Neural cell (in vitro differentiated cells): ENCODE measurements around the gene TMC1. TPM values are rescaled to one million over a fixed set of nuclear protein-coding genes. Genes with fewer than 3 reads are reported as not detected.

Experiments
- H2AFZ ChIP-seq: fragments of 200-600, 300-800 bp; sonication (generic), shearing (Covaris generic); 2 replicates; pipeline ENCODE4 v1.6.0; 2014; ENCODE audit warnings: low read depth, mild to moderate bottlenecking, antibody characterized with exemption, low read length, moderate library complexity
- H3F3A ChIP-seq: fragments of 200-600 bp; shearing (Covaris generic); 2 replicates; pipeline ENCODE4 v1.6.1; 2016; ENCODE audit warnings: mild to moderate bottlenecking, moderate library complexity, mixed read lengths, antibody characterized with exemption, low read length; ENCODE audit not compliant: insufficient read depth, poor library complexity, severe bottlenecking
- H3K27ac ChIP-seq: fragments of 200-600, 300-800 bp; sonication (generic), shearing (Covaris generic); 2 replicates; pipeline ENCODE4 v1.5.1; 2014; ENCODE audit warnings: mild to moderate bottlenecking, low read length, moderate library complexity
- H3K27me3 ChIP-seq: fragments of 300-800, 200-600 bp; sonication (generic), shearing (Covaris generic); 2 replicates; pipeline ENCODE4 v1.6.0; 2014; ENCODE audit warnings: mild to moderate bottlenecking, low read depth, low read length, moderate library complexity; ENCODE audit not compliant: insufficient read depth
- H3K36me3 ChIP-seq: fragments of 300-800, 200-600 bp; sonication (generic), shearing (Covaris generic); 2 replicates; pipeline ENCODE4 v1.5.1; 2014; ENCODE audit warnings: mild to moderate bottlenecking, antibody characterized with exemption, low read length, moderate library complexity; ENCODE audit not compliant: insufficient read depth
- H3K4me2 ChIP-seq: fragments of 300-800, 200-600 bp; sonication (generic), shearing (Covaris generic); 2 replicates; pipeline ENCODE4 v1.6.0; 2014; ENCODE audit warnings: mild to moderate bottlenecking, low read length
- H3K4me3 ChIP-seq: fragments of 300-800, 200-600 bp; sonication (generic), shearing (Covaris generic); 2 replicates; pipeline ENCODE4 v1.5.1; 2014; ENCODE audit warnings: mild to moderate bottlenecking, low read length, moderate library complexity
- H3K79me2 ChIP-seq: fragments of 200-600 bp; shearing (Covaris generic); replicated peaks from 2 replicates; pipeline ENCODE4 v1.6.0; 2014; ENCODE audit warnings: mild to moderate bottlenecking, low read length, moderate library complexity; ENCODE audit not compliant: insufficient read depth
- H3K9ac ChIP-seq: fragments of 300-800, 200-600 bp; sonication (generic), shearing (Covaris generic); 2 replicates; pipeline ENCODE4 v1.6.1; 2016; ENCODE audit warnings: mild to moderate bottlenecking, low read length, mixed read lengths
- H3K9me2 ChIP-seq: fragments of 200-600 bp; shearing (Covaris generic); 2 replicates; pipeline ENCODE4 v1.6.1; 2016; ENCODE audit warnings: mild to moderate bottlenecking, low read length, mixed read lengths; ENCODE audit not compliant: insufficient read depth
- H3K9me3 ChIP-seq: fragments of 200-600, 300-800 bp; sonication (generic), shearing (Covaris generic); 2 replicates; pipeline ENCODE4 v1.6.1; 2016; ENCODE audit warnings: mild to moderate bottlenecking, mixed run types, low read length, moderate library complexity, mixed read lengths
- H4K20me1 ChIP-seq: fragments of 200-600 bp; shearing (Covaris generic); 2 replicates; pipeline ENCODE4 v1.6.1; 2016; ENCODE audit warnings: mild to moderate bottlenecking, mixed run types; ENCODE audit not compliant: insufficient read depth
- CTCF ChIP-seq: fragments of 450-650 bp; IDR thresholded peaks from 2 replicates; pipeline ENCODE4 v1.5.1; 2014; ENCODE audit warnings: antibody characterized with exemption, mild to moderate bottlenecking, moderate library complexity; ENCODE audit not compliant: poor library complexity, severe bottlenecking
- EP300 ChIP-seq: fragments of 450-650 bp; conservative IDR thresholded peaks from 2 replicates; pipeline ENCODE4 v1.6.1; 2014; ENCODE audit warnings: antibody characterized with exemption, mild to moderate bottlenecking, moderate library complexity; ENCODE audit not compliant: poor library complexity, severe bottlenecking
- EZH2 ChIP-seq: fragments of 200-600, 300-800 bp; shearing (Covaris generic), sonication (generic); IDR thresholded peaks from 2 replicates; pipeline ENCODE4 v1.6.1; 2014; ENCODE audit warnings: antibody characterized with exemption, low read length, borderline replicate concordance, mild to moderate bottlenecking; ENCODE audit not compliant: insufficient read depth, poor library complexity, severe bottlenecking
- MXI1 ChIP-seq: fragments of 450-650 bp; conservative IDR thresholded peaks from 2 replicates; pipeline ENCODE4 v1.6.1; 2014; ENCODE audit warnings: antibody characterized with exemption, mild to moderate bottlenecking; ENCODE audit not compliant: poor library complexity, severe bottlenecking
- POLR2AphosphoS5 ChIP-seq: IDR thresholded peaks from 2 replicates; pipeline ENCODE4 v1.6.1; 2012
- RAD21 ChIP-seq: fragments of 450-650 bp; conservative IDR thresholded peaks from 2 replicates; pipeline ENCODE4 v1.6.1; 2014; ENCODE audit warnings: antibody characterized with exemption, mild to moderate bottlenecking, moderate library complexity
- REST ChIP-seq: IDR thresholded peaks from 2 replicates; pipeline ENCODE4 v1.6.1; 2012; ENCODE audit warnings: borderline replicate concordance
- SMC3 ChIP-seq: fragments of 450-650 bp; conservative IDR thresholded peaks from 2 replicates; pipeline ENCODE4 v1.6.1; 2014; ENCODE audit warnings: antibody characterized with exemption, mild to moderate bottlenecking, moderate library complexity; ENCODE audit not compliant: poor library complexity
- TAF1 ChIP-seq: IDR thresholded peaks from 2 replicates; pipeline ENCODE4 v1.6.1; 2012; ENCODE audit warnings: low read depth
- polyA plus RNA-seq: library from polyadenylated mRNA; depleted of rRNA; stranded (reverse); fragments of >200 nt; gene quantifications from 2 replicates; pipeline ENCODE4 v1.2.3, GENCODE V29; 2014

Gene TMC1
- polyA plus RNA-seq, 1 donor from 2014 or later, result not detected

DNA sequence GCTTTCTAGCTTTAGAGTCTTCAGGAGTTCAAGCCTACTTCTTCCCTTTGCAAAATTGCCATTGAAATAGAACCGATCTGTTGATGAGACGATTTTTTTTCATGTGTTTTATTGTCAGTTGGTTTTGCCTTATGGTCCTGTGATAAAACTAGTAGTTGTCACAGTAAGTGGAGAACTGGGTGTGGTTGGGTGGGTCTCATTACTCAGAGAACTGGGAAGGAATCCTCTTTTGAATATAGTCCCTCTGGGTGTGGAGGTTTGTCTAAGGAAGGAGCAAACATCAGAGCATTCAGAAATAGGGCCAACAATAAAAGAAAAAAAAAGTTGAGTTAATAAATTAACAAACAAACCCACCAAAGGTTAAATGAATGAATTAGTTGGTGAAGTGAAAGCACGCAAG, 362.5 kb downstream of the TMC1 start:
- Histone ChIP-seq H3K4me2 (no peak overlapping the region), H3K9me2 (no peaks in the 10 kb centered on the region), H3K36me3 (no peaks in the 10 kb centered on the region), H3K9ac (no peak overlapping the region), H3K27ac (no peak overlapping the region), H3F3A (no peaks in the 10 kb centered on the region), H3K79me2 (no peaks in the 10 kb centered on the region), H2AFZ (no peak overlapping the region), H3K9me3 (peaks cover 3% of the 10 kb centered on the region), H3K27me3 (no peaks in the 10 kb centered on the region), H4K20me1 (no peaks in the 10 kb centered on the region), H3K4me3 (no peak overlapping the region)
- TF ChIP-seq EP300 (no peak), CTCF (no peak), SMC3 (no peak), MXI1 (no peak), POLR2AphosphoS5 (no peak), RAD21 (no peak), REST (no peak), EZH2 (no peak), TAF1 (no peak)

GRCh38 chr9:72884508-72884907, 363.1 kb downstream of the TMC1 start:
- H4K20me1 ChIP-seq, result no peaks in the 10 kb centered on the region
- no peak overlapping the region for H3K27ac ChIP-seq
- TF ChIP-seq CTCF (no peak), EP300 (no peak), SMC3 (no peak), RAD21 (no peak), REST (no peak), POLR2AphosphoS5 (no peak), TAF1 (no peak), MXI1 (no peak), EZH2 (no peak)
- H3K4me2 ChIP-seq, result no peak overlapping the region
- no peak overlapping the region for H3K9ac ChIP-seq
- no peak overlapping the region for H2AFZ ChIP-seq
- H3K9me3 ChIP-seq, result peaks cover 3% of the 10 kb centered on the region
- H3K27me3 ChIP-seq, result no peaks in the 10 kb centered on the region
- H3K9me2 ChIP-seq, result no peaks in the 10 kb centered on the region
- H3K36me3 ChIP-seq, result no peaks in the 10 kb centered on the region
- H3K4me3 ChIP-seq, result no peak overlapping the region
- no peaks in the 10 kb centered on the region for H3K79me2 ChIP-seq
- H3F3A ChIP-seq, result no peaks in the 10 kb centered on the region
